GM18517 (cell line): ENCODE data around the gene L3MBTL1.

Experiments used
- ATAC-seq: cut with Tn5 transposase; IDR thresholded peaks from one replicate; pipeline ENCODE4 v1.9.1; 2021; ENCODE audit warnings: mild to moderate bottlenecking, moderate library complexity; ENCODE audit not compliant: unreplicated experiment

L3MBTL1 gene

DNA sequence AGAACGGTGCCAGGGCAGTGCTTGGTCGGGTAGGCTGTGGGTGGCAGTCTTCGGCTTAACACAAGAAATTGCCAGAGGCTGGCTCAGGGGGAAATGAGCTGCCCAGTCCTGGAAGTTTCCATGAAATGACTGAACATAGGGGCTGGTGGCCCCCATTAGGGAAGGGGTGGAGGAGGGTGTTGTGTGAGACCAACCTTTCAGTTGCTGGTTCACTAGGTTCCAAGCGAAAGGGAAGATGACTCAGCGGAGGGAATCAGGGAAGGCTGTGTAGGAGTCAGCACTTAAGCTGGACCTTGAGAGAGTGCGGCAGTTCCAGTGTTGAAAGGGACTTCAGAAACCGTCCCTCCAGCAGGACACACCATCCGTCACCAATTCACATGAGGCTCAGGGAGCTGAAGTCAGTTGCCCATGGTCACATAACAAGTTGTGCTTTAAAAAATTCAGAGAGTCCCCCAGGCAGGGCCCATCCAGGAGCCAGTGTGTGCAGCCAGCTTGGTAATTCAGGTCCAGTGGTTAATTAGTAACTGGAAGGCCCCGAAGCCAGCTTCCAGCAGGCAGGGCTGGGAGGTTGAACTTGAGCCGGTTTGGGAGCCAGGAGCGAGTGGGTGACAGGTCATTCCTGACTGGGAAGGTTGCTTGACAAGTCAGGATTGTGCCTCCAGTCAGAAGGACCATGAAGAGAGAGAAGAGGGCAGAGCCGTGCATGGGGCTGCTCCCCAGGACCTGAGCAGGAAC, 51.1 kb downstream of the L3MBTL1 start, which contains the start of gene SGK2:
Gene SGK2 (plus strand): TSS at position 616 of the 735 bp plus-strand sequence. CDS start 7,469 bp downstream, outside the sequence.
- ATAC-seq: no peak

GRCh38 chr20:43559147-43559987, 51.9 kb downstream of the L3MBTL1 start:
- no peak for ATAC-seq

- no peak for ATAC-seq
Observed at GRCh38 chr20:43560974-43561373, 53.5 kb downstream of the L3MBTL1 start.

- no peak for ATAC-seq
Observed at GRCh38 chr20:43563429-43563828, 55.9 kb downstream of the L3MBTL1 start.

GRCh38 chr20:43563991-43564390, 56.5 kb downstream of the L3MBTL1 start:
- no peak for ATAC-seq

- ATAC-seq: no peak
Observed at GRCh38 chr20:43564455-43564854, 57.0 kb downstream of the L3MBTL1 start.

- no peak for ATAC-seq
Observed at GRCh38 chr20:43564993-43565757, 57.7 kb downstream of the L3MBTL1 start.

GRCh38 chr20:43565758-43566104, 58.2 kb downstream of the L3MBTL1 start:
- no peak for ATAC-seq

GRCh38 chr20:43567477-43567876, 60.0 kb downstream of the L3MBTL1 start:
- no peak for ATAC-seq

- ATAC-seq: no peak
Observed at GRCh38 chr20:43568706-43569105, 61.2 kb downstream of the L3MBTL1 start.

DNA sequence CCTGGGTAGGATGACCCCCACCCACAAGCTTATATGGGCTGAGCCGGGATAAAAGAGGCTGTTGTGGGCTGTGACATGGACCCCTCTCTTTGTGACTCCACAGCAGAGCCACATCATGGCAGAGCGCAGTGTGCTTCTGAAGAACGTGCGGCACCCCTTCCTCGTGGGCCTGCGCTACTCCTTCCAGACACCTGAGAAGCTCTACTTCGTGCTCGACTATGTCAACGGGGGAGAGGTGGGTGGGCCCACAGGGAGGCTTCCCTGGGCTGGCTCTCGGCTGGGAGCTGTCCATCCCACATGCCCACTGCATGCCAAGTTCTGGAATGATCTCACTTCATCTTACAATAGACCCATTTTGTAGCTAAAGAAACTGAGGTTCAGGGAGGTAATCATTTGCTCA, 61.8 kb downstream of the L3MBTL1 start:
- ATAC-seq: no peak

DNA sequence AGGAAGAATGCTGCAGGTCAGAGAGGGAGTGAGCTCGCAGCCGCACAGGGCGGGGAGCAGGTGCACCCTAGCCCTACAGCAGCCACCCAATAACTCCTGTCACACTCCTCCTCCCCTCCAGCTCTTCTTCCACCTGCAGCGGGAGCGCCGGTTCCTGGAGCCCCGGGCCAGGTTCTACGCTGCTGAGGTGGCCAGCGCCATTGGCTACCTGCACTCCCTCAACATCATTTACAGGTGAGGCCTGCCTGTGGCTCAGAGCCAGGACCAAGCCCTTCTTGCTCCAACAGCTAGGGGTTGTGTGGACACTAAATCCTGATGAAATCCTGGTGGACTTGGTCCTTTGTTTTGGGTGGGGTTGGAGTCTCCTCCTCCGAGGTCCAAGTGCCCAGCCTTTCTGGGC, 63.0 kb downstream of the L3MBTL1 start:
- ATAC-seq: no peak

- ATAC-seq: no peak
Observed at GRCh38 chr20:43571310-43571709, 63.8 kb downstream of the L3MBTL1 start.

- no peak for ATAC-seq
Observed at GRCh38 chr20:43571771-43572170, 64.3 kb downstream of the L3MBTL1 start.

- ATAC-seq: no peak
Observed at GRCh38 chr20:43572891-43573290, 65.4 kb downstream of the L3MBTL1 start.

- ATAC-seq: no peak
Observed at GRCh38 chr20:43576108-43576507, 68.6 kb downstream of the L3MBTL1 start.

GRCh38 chr20:43579861-43580793, 72.6 kb downstream of the L3MBTL1 start:
- ATAC-seq: no peak

- no peak for ATAC-seq
Observed at GRCh38 chr20:43583133-43583864, 75.8 kb downstream of the L3MBTL1 start.

- no peak for ATAC-seq
Observed at GRCh38 chr20:43583982-43584432, 76.5 kb downstream of the L3MBTL1 start.
